HG03521 (cell line): ENCODE data around the gene ABHD16A.

Source experiments
- ATAC-seq: cut with Tn5 transposase; IDR thresholded peaks from one replicate; pipeline ENCODE4 v1.9.1; 2021; ENCODE audit warnings: mild to moderate bottlenecking, moderate library complexity; ENCODE audit not compliant: unreplicated experiment

The ABHD16A gene

DNA sequence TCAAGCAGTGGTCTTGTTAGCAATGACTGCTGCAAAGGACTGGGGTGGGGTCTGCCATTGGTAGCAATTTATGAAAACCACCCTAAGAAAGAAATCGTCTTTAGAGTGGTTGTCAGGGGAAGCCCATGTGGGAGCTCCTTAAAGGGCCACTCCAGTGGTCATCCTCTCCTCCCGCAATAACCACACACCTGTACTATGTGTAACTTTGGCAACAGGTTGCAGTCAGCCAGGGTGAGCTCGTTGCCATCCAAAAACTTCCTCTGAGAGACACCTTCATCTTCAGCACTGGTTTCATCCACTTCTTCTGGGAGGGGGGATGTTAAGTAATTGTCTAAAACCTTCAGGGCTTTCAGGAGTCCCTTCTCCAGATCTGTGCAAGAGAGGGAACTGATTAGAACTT is 28.9 kb upstream of the ABHD16A start:
- ATAC-seq = no peak

DNA sequence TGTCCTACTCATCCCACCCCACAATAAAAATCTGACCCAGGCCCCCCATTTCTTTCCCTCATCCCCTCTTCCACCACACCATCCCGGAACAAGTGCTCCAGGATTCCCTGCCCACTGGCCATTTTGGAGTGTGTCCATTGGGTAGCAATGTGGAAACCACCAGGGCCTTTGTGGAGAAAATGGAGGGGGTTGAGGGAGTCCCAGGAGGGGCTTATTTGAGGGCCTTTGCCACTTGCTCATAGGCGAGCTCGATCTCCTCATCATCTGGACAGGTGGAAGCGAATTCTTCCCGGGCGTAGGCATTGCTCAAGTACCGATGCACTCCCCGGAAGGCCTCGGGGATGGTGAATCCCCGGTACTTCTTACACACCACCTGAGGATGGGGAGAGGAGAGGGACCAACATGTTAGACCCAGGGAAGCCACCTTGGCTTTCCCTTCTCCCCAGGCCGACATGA is 27.5 kb upstream of the ABHD16A start:
- ATAC-seq = no peak

DNA sequence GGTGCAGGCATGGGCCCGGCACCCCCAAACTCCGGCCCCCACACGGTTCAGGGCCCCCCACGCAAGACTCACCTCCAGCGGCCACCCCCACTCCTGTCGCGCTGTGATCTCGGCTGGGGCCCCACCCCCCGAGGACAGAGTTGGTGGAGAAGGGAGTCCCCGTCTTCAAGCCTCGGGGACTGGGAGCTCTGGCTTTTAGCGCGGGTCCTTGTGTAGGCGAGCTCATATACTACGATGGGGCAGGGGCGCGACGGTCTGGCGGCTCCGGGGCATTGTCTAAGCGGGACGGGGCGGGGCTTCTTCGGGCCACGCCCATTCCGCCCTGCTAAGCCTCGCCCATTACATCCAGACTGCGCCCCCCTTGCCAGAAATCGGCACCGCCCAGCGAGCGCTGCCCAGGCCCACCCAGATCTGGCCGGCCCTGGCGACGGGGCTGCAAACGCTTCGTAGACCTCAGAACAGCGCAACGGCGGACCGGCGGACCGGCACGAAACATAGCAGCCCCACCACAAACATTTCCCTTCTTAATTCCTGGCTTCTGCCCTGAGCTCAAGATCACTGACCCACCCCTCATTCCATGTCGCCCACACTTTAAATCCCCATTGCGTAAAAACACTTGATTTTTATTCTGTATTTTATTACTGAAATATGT is 27.0 kb upstream of the ABHD16A start:
- ATAC-seq = peak; percentile 47

DNA sequence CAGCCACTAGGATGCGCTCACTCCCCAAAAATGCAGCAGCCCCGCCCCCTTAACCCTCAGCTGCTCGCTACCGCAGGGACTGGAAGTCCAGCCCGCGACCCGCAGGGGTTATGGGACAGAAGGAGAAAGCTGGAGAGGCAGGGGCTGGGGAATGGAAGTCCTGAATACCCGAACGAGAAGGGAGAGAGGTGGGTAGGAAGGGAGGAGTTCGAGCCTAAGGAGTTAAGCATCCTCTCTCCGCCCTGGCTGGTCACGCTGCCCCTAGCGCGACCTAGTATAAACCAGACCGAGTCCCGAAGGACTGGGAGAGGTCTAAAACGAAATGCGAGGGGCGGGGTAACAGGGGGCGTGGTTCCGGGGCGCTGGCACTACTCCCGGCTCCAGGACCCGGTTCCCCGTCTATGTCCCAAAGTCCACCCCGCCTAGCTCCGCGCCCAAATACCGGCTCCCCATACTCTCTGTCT is 26.4 kb upstream of the ABHD16A start:
- peak; percentile 33 for ATAC-seq

DNA sequence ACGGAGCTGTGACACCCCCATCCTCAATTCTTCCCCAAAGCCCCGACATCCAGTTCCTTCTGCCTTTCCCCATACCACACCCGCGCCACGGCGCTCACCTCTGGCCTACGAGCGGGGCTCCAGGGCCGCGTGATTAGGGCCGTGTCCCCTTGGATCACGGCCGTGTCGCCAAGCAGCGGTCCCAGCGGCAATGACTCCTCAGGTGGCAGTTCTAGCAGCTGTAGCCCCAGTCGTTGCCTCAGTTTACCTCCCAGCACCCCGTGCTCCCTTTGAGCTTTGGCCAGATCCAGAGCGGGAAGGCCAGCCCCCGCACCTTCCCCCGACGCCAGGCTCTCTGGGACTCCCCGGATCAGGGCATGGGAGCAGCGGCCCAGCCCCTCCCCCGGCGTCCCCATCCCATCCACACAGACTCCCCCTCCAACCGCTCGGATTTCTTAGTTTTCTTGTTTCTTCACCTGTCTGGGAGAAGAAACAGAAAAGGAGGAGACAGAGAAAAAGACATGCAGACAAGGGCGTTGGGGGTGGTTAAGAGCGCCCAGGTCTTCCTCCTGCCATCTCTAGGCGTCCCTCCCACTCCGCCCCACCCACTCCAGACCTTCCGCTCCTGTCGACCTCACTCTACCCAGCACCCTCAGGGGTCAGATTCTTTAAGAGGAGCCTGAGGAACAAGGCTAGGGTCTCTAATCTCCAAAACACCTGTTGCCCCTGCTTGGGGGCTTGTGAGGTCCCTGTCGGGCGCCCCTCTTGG is 25.8 kb upstream of the ABHD16A start, which contains the start of gene DDAH2:
DDAH2 (minus strand) TSS at position 533 of the 748 bp plus-strand sequence; CDS start at position 395, 138 bp downstream.
- no peak for ATAC-seq

DNA sequence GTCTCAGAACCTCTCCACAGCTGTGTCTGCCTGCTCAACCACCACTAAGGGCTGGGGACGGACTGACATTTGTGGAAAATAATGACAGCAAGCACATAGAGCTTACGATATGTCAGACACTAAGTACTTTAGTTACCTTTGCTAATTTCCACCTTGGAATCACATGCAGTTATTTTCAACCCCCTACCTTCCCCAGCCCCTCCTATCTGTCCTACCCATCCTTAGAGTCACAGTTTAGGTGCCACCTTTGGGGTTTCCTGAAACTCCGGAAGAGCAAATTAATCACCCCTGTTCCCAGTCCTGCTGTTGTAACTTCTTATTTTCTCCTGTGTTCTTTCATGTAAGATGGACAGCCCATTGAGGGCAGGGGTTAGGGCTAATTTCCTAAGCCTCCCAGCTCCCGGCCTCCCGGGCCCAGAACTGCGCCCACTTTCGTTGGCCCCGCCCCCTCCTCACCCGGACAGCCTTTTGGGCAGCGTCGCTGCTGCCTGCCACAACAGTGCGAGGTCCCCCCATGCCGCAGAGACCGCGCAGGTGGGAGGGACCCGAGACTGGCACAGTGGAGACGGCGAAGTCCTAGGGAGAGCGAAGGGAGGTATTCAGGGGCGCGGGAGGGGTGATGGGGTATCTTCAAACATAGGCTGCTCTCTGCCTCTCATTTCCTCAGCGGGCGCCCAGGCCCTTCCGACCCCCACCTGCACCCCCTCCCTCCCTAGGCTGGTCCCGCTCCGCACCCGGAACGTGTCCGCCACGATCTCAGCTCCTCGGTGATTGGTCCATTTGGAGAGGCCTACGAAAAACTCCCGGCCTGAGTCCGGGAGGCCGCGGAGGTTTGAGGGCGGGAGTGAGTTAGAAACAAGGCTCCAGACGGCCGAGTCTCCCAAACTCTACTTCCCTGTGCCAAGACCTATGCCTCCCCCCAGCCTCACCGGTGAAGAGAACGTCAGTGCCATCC is 24.9 kb upstream of the ABHD16A start:
- ATAC-seq = no peak

DNA sequence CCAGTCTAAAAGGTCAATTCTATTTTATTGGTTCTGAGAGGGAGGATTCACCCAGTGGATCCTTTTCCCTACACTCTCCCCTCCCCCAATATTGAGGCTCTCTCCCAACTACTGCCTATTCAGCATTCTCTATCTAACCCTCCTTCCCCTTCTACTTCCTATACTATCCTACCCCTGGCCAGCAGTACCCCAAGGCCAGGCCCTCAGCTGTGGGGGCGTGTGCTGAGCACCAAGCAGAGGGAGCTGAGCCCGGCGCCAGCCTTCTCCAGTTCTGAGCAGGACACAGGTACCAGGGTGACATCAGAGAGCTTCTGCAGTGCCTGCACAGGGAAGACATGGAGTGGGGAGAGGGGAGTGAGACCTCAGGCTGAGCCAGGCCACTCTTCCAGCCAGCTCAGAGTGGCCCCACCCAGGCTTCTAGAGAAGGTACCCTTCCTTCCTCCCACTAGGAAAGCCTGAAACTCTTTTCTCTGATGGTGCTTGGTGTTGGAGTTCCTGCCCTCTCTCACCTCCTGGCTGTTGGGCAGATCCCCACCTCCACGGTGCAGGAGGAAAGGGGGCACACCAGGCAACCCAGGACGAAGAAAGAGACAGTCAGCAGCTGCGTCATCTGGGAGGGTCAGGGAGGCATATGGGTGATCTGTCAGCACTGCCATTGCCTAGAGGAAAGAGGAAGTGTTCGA is 24.1 kb upstream of the ABHD16A start:
- no peak for ATAC-seq

DNA sequence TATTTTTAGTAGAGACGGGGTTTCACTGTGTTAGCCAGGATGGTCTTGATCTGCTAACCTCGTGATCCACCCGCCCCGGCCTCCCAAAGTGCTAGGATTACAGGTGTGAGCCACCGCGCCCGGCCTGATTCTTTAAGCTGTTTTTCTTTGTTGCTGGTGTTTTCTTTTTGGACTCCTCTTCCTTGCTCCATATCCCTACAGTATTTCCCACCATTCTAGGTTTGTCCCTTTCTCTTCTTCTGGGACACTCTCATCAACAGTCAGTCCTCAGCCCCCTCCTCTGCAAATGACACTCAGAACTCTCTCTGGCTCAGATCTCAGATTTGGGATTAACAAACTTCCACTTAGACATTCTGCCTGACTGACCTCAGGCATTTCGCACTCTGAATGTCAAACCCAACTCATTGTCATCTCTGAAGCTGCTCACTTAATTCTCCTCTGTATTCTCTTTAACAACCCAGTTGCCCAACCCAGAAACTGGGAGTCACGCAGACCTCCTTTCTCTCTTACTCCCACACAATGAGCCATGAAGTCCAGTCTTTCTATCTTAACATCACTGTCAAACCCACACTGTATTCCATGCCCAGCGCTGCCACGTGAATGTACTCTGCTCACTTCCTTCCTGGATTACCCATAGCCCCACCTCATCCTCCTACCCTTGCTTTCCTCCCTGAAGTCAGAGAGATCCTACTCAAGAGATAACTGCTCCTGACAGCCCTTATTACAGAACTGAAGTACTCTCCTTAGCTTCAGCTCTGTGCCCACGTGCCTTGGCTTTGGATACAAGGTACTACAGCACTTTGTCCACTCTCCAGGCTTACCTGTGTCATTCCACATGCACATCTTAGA is 22.6 kb upstream of the ABHD16A start:
- ATAC-seq = no peak

DNA sequence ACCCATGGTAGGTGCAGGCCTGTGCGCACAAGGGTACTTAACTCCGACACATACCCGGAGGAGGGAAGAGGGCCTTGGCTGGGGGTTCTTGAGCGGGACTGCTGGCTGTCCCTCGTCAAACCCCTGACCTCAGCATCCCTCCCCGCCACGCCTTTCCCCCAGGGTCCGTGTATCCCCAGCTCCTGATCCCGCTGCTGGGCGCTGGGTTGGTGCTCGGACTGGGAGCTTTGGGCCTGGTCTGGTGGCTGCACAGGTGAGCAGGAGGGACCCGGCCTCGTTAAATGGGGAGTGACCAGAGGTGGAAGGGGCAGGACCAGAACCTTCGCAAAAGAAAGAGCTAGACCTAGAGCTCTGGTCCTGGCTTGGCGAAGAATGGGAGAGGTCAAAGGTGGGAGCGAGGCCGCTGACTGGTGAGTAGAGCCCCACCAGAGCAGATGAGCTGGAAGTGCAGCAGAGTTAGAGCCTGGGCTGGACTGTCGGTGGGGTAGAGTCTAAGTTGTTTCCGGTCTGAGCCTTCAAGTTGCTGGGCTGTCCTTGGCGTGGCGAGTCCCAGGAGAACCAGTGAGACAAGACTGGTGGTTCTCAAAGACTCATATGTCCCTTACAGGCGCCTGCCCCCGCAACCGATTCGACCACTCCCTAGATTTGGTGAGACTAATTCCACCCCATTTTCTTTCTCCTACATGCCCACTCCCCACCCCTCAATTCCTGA is 21.0 kb upstream of the ABHD16A start:
- ATAC-seq = no peak

DNA sequence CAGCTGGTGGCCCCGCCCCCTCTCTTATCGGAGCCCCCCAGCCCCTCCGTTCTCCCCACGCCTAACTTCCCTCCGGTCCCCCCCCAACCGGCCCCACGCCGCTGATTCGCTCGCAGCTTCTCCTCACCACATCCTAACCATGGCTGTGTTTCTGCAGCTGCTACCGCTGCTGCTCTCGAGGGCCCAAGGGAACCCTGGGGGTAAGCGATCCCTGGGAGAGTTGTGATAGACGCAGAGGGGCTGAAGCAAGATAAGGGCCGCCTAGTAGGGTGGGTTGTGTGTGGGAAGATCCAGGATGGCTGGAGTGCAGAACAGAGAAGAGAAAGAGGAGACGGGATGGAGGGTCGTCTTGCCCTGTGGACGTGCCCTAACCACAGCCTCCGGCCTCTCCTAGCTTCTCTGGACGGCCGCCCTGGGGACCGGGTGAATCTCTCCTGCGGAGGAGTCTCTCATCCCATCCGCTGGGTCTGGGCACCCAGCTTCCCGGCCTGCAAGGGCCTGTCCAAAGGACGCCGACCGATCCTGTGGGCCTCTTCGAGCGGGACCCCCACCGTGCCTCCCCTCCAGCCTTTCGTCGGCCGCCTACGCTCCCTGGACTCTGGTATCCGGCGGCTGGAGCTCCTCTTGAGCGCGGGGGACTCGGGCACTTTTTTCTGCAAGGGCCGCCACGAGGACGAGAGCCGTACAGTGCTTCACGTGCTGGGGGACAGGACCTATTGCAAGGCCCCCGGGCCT is 20.3 kb upstream of the ABHD16A start, which contains the start of gene MPIG6B:
MPIG6B (plus strand) TSS at position 129 of the 735 bp plus-strand sequence; CDS start at position 140, 11 bp downstream.
- ATAC-seq = no peak

DNA sequence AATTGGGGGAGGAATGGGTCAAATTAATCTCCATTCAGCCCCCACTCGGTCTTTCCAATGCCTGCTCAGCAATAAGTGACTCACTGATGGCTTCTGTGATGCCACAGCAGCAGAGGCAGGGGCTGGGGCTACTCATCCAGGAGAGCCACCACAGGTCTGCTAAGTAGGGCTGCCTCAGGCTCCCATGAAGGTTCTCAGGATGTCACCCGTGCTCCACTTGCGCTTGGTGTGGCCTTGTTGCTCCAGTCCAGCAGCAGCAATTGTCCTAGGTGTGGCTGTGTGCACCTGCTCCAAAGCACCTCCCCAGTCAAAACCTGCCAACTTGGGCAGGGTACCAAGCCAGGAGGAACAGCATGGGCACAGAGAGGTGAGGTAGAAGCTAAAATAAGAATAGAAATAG is 19.0 kb upstream of the ABHD16A start:
- ATAC-seq = no peak

DNA sequence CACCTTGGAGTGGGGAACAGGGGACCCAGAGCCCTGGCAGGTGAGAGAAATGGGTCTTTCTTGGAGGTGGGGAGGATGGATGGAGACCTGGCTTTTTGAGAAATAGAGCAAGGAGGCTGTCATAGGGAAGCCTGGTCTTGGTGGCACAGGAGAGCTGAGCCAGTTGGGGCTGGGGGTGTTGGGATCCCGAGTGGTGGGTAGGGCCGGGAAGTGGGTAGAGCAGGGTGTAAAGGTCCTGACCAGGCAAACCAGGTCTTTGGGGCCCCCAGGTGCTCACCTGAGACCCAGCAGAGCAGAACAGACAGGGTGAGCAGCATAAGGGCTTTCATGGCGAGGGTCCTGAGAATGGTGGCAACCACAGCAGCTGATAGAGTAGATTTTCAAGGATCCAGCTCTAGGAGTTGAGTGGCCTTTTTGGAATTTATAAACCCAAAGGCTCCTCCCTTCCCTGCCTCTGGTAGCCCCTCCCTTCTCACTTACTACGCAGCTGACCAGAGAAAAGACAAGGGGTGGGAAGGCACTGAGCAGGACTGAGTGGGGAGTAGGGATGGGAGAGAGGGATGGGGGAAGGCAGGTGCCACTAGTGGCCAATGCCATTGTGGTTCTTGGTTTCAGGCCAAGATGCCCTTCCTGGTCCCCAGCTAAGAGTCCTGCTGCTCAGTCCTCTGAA is 18.4 kb upstream of the ABHD16A start, which contains the start of gene LY6G6C:
LY6G6C (minus strand) TSS at position 396 of the 670 bp plus-strand sequence; CDS start at position 329, 67 bp downstream.
- ATAC-seq = no peak

DNA sequence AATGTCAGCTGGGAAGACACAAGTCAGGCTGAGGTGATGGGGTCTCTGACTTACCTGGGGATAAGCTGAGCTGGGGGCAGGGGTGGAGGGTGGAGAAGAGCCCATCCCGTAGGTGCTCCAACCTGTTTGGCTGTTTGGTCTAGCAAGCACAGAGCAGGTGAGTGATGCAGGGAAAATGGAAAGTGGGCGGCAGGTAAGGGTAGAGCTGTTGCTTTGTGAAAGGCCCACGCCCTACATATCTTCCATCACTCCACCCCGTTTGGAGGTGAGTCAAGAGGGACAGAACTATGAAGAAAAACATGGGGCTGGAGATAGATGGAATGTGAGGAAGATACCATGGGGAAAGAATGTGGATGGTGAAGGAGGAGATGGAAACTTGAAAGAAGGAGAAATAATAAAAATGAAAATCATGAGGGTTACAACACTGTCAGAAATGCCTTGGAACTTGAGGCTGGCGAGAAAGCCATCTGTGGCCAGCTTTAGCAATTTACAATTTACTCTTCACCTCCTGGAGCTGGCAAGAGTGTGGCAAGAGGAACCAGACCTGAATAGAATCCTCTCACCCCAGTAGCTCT is 17.2 kb upstream of the ABHD16A start:
- no peak for ATAC-seq

DNA sequence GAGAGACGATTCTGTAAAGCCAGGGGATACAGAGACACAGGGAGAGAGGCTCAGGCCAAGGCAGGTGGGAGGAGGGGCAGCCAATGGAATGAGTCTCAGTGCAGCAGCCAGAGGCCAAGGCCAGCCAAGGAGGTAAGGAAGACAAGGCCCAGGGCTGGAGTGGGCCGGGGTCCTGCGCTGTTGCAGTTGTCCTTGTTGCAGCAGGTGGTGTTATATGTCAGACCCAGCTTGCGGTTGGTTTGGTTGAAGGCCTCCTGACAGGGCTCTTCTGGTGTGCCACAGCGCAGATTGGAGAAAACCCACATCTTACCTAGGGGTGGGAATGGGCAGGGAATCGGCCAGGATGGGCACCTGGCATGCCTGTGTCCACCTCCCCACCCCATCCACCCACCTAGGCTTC is 15.9 kb upstream of the ABHD16A start:
- no peak for ATAC-seq

DNA sequence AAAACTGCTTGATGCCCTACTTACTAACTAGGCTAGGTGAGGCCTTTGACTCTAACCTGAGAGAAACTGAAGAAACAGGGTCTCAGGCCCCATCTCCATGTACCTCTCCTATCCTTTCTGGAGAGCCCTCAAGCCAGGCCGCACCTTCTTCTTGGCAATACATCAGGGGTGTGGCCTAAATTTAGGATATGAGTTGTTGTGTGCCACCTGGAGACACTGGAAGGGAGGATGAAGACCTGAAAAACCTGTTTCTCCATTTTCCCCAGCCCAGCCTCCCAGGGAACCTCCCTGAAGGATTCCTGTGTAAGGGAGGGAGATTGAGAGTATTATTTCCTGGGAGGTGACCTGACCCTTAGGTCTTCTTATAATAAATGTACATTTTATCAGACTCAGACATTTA is 15.1 kb upstream of the ABHD16A start:
- no peak for ATAC-seq

DNA sequence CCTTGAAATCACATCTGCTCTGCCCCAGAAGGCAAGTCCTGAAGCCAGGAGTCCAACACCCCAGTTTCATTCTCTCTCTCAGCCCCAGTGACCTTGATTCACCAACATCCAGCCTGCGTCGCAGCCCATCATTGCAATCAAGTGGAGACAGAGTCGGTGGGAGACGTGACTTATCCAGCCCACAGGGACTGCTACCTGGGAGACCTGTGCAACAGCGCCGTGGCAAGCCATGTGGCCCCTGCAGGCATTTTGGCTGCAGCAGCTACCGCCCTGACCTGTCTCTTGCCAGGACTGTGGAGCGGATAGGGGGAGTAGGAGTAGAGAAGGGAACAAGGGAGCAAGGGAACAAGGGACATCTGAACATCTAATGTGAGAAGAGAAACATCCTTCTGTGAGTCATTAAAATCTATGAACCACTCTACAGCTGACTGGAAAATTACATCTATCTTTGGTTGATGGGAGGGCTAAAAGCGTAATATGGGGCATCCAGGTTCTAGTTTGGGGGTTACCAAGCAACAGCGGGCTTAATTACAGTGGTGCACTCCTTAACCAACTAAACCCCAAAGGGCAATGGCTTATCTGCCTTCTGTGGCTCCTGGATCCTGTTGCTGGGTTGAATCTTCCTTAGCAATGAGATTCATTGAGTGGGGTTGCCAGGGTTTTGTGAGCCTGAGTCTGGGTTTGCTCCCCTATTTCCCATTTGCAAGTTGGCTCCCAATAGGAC is 14.5 kb upstream of the ABHD16A start:
- no peak for ATAC-seq
